Prostate gland (tissue), 2 donors: Measurements from ENCODE around the gene DIS3L2.

Source experiments
- CTCF ChIP-seq, 4 experiments: fragments of 200-600 bp in 2 of 4; fragments of 450-650 bp in 2 of 4; sonication (generic) in 2 of 4; IDR thresholded peaks; 1 replicate in 3 of 4; 2 replicates in 1 of 4; pipeline ENCODE4 v1.5.1; 2016 to 2019; ENCODE audit warnings: antibody characterized with exemption in 4 of 4, mild to moderate bottlenecking in 2 of 4, moderate library complexity in 2 of 4
- POLR2A ChIP-seq: fragments of 450-650 bp; IDR thresholded peaks from one replicate; pipeline ENCODE4 v1.6.1; 2016; ENCODE audit warnings: antibody characterized with exemption, mild to moderate bottlenecking
- POLR2AphosphoS5 ChIP-seq: sonication (generic); formaldehyde crosslinking; IDR thresholded peaks from one replicate; pipeline ENCODE4 v1.6.1; 2017; ENCODE audit warnings: antibody characterized with exemption

GRCh38 chr2:232310696-232311095 is 349.2 kb downstream of the DIS3L2 start:
- TF ChIP-seq CTCF (IDR thresholded peaks at IDR 0.05): no peak
- no peak for TF ChIP-seq POLR2A
- no peak for TF ChIP-seq POLR2AphosphoS5
